ENCODE results near the gene MCTS1. TPM values are rescaled to one million over a fixed set of nuclear protein-coding genes. Genes with fewer than 3 reads are reported as not detected.

The MCTS1 gene
- total and polyA plus RNA-seq, 11 donors, result 17.6 to 47.3 (median 40.8) TPM

Other genes with a start within 250 kb of the MCTS1 start
- gene ATP1B4, start 242.0 kb upstream of the MCTS1 start, total RNA-seq, result 1 to 10 TPM in 2 of 9 donors, under 1 TPM in 5, not detected in 2; 0.09 to 6.5 (median 0.13) TPM
- under 1 TPM in 1 of 2 donors, not detected in 1; 0.15 TPM for gene ATP1B4, start 242.0 kb upstream of the MCTS1 start, polyA plus RNA-seq
- 100 to 1,000 TPM in 1 of 9 donors, 10 to 100 TPM in 8; 58.7 to 111 (median 68.2) TPM for gene LAMP2, start 134.8 kb upstream of the MCTS1 start, total RNA-seq
- 10 to 100 TPM; 15.5 to 54.8 TPM for gene LAMP2, start 134.8 kb upstream of the MCTS1 start, polyA plus RNA-seq
- gene CUL4B, start 43.1 kb upstream of the MCTS1 start, total RNA-seq, result 10 to 100 TPM; 13.4 to 28.5 (median 19.7) TPM
- gene CUL4B, start 43.1 kb upstream of the MCTS1 start, polyA plus RNA-seq, result 10 to 100 TPM in 1 of 2 donors, 1 to 10 TPM in 1; 7.5 to 13.7 TPM
- gene C1GALT1C1, start 26.0 kb downstream of the MCTS1 start, total RNA-seq, result 10 to 100 TPM; 14.7 to 25.5 (median 18.5) TPM
- gene C1GALT1C1, start 26.0 kb downstream of the MCTS1 start, polyA plus RNA-seq, result 10 to 100 TPM; 12.9 to 29.3 TPM